ENCODE results near the gene LMAN1L. TPM values are rescaled to one million over a fixed set of nuclear protein-coding genes. Genes with fewer than 3 reads are reported as not detected.

LMAN1L gene
- total RNA-seq, 1 experiment from 2014 or later, result not detected

- Mint-ChIP-seq H3K4me1 (peaks cover 13 to 46% of the 10 kb centered on the region in 2 experiments), H3K4me3 (no peak overlapping the region), H3K27me3 (ENCODE audit: low read depth) (peaks cover 56% of the 10 kb centered on the region), H3K36me3 (ENCODE audit: insufficient read depth in 1 of 3, low read depth in 3 of 3) (no peaks in the 10 kb centered on the region), H3K27ac (no peak overlapping the region), H3K9me3 (no peaks in the 10 kb centered on the region)
- no peak overlapping the region for H3K14ac ChIP-seq (ENCODE audit: insufficient read depth, low read length)
- H3K4me1 ChIP-seq (ENCODE audit: insufficient read depth, low read length), result no peaks in the 10 kb centered on the region
- no peak for TF ChIP-seq CTCF (conservative IDR thresholded peaks at IDR 0.05)
- no peak overlapping the region for H3T11ph ChIP-seq (ENCODE audit: low read length)
- no peak overlapping the region for H2BK120ac ChIP-seq (ENCODE audit: low read depth, low read length, poor library complexity, severe bottlenecking)
- H2BK20ac ChIP-seq (ENCODE audit: low read depth, low read length, poor library complexity, severe bottlenecking), result no peak overlapping the region
- no peak overlapping the region for H3K23ac ChIP-seq (ENCODE audit: insufficient read length, low read depth, low read length)
- no peaks in the 10 kb centered on the region for H3K79me1 ChIP-seq (ENCODE audit: insufficient read depth, low read depth, low read length, poor library complexity, severe bottlenecking)
- no peaks in the 10 kb centered on the region for H3K79me2 ChIP-seq (ENCODE audit: insufficient read depth, low read length)
- no peaks in the 10 kb centered on the region for H3K23me2 ChIP-seq (ENCODE audit: insufficient read length, low read depth, low read length, poor library complexity, severe bottlenecking)
- H2BK5ac ChIP-seq (ENCODE audit: insufficient read length, low read length), result no peak overlapping the region
- peaks cover 10% of the 10 kb centered on the region; the same call in 1 of the 2 replicates for H3K27me3 ChIP-seq (ENCODE audit: insufficient read depth, low read length)
- no peak overlapping the region for H3K27ac ChIP-seq (ENCODE audit: insufficient read length, low read depth, low read length)
- no peak overlapping the region for H2BK15ac ChIP-seq (ENCODE audit: low read depth, low read length)
- H4K91ac ChIP-seq (ENCODE audit: insufficient read length, low read depth, low read length), result no peak overlapping the region
- H3K4me2 ChIP-seq (ENCODE audit: insufficient read depth, insufficient read length, low read length), result no peak overlapping the region
- H4K5ac ChIP-seq (ENCODE audit: insufficient read length, low read depth, low read length), result no peak overlapping the region
- H3K9ac ChIP-seq (ENCODE audit: extremely low read depth, insufficient read length, low read length), result no peak overlapping the region
- no peak overlapping the region for H3K18ac ChIP-seq (ENCODE audit: insufficient read length, low read depth, low read length)
- no peak for DNase-seq
- no peak overlapping the region for H3K56ac ChIP-seq (ENCODE audit: insufficient read length, low read depth, low read length)
- whole genome bisulfite sequencing (ENCODE audit: extremely low coverage, insufficient read length, low lambda C conversion rate), result no CpG with 5 or more reads among the region's 6 CpGs
- H2AFZ ChIP-seq (ENCODE audit: low read length), result no peak overlapping the region
- no peak overlapping the region for H2AK5ac ChIP-seq (ENCODE audit: insufficient read length, low read length)
- no peaks in the 10 kb centered on the region for H3K9me3 ChIP-seq (ENCODE audit: control insufficient read depth, low read depth, low read length)
- H4K20me1 ChIP-seq (ENCODE audit: control insufficient read depth, insufficient read depth, insufficient read length), result no peaks in the 10 kb centered on the region
- H3K4ac ChIP-seq (ENCODE audit: low read depth, low read length), result no peak overlapping the region
- H4K8ac ChIP-seq (replicated peaks; ENCODE audit: insufficient read length, low read depth, low read length), result no peak overlapping the region
- no peak overlapping the region for H2BK12ac ChIP-seq (ENCODE audit: insufficient read length, low read depth, low read length)
These were observed 10.7 kb downstream of the LMAN1L start for GRCh38 chr15:74823324-74823723.

Data from H9 (cell line).